Testis (tissue), 3 donors: ENCODE data around the gene ADAMTS15. TPM values are rescaled to one million over a fixed set of nuclear protein-coding genes. Genes with fewer than 3 reads are reported as not detected.

ENCODE experiments used
- DNase-seq: peaks from one replicate; pipeline ENCODE4 v3.0.0-alpha.2; 2019
- H3K27ac ChIP-seq, 2 donors: fragments of 200-600 bp; sonication (generic); one replicate each; pipeline ENCODE4 v1.5.1; 2019
- H3K27me3 ChIP-seq: fragments of 200-600 bp; sonication (generic); one replicate; pipeline ENCODE4 v1.5.1; 2019
- H3K36me3 ChIP-seq: fragments of 200-600 bp; sonication (generic); one replicate; pipeline ENCODE4 v1.5.1; 2017; ENCODE audit warnings: low read depth; ENCODE audit errors: missing control alignments
- H3K4me1 ChIP-seq: fragments of 200-600 bp; sonication (generic); one replicate; pipeline ENCODE4 v1.5.1; 2019
- H3K4me3 ChIP-seq, 2 donors: fragments of 200-600 bp; sonication (generic); one replicate each; pipeline ENCODE4 v1.5.1; 2017 to 2019
- H3K9me3 ChIP-seq: fragments of 200-600 bp; sonication (generic); one replicate; pipeline ENCODE4 v1.5.1; 2017
- POLR2A ChIP-seq: fragments of 450-650 bp; IDR thresholded peaks from one replicate; pipeline ENCODE4 v1.6.1; 2017; ENCODE audit warnings: antibody characterized with exemption, mild to moderate bottlenecking, moderate library complexity
- WGBS, 2 donors: methylation state at CpG; one replicate each; pipeline ENCODE4 v1.1.5; 2018; 5-methylcytosine and 5-hydroxymethylcytosine counted together
- intact Hi-C: fragments of 100-400 bp; cut with DNase I; formaldehyde crosslinking; loops from one replicate; pipeline ENCODE4 v1.15.1; 2023; ENCODE audit warnings: low total_unique reads
- polyA plus RNA-seq: library from polyadenylated mRNA; stranded (reverse); fragments of 350-450 nt; fragmentation: Illumina TruSeq; extraction: RNeasy Lipid Tissue Mini Kit (QIAGEN cat#74804); gene quantifications from one replicate; pipeline ENCODE4 v1.2.3, GENCODE V29; 2014; ENCODE audit warnings: low read depth, low replicate concordance; ENCODE audit not compliant: insufficient read depth
- total RNA-seq, 2 donors: library from RNA; depleted of rRNA; stranded (reverse); fragments of >200 nt; gene quantifications; one replicate each; pipeline ENCODE4 v1.2.3, GENCODE V29; 2016
- TF ChIP-seq, protein P1 (sequence below), 3 experiments: fragments of 450-650 bp in 2 of 3; fragments of 200-600 bp in 1 of 3; sonication (generic) in 1 of 3; IDR thresholded peaks; one replicate each; pipeline ENCODE4 v1.5.1; 2016 to 2019; ENCODE audit warnings: antibody characterized with exemption in 3 of 3, mild to moderate bottlenecking in 2 of 3, moderate library complexity in 1 of 3

Gene ADAMTS15
- total and polyA plus RNA-seq, 3 donors from 2014 or later, result 2.7 to 5.7 (median 2.8) TPM

DNA sequence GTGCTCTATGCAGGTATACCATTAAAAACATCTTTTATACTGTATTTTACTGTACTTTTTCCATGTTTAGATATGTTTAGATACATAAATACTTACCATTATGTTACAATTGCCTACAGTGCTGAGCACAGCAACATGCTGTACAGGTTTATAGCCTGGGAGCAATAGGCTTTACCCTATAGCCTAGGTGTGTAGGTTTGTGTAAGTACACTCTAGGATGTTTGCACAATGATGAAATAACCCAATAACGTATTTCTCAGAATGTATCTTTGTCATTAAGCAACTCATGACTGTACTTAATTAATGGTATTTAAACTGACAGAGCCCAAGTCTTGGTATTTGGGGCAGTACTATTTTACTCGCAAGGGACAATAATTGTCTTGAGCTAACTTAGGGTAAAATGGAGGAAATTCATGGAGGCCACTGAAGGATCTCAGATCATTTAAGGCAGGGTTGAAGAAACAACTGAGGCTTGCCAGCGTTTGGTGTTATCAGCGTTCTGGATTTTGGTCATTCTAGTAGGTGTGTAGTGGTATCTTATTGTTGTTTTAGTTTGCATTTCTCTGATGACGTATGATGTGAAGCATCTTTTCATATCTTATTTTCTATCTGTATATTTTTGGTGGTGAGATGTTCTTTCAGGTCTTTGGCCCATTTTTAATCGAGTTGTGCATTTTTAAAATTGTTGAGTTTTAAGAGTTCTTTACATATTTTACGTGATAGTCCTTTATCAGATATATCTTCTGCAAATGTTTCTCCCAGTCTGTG is 42.4 kb downstream of the ADAMTS15 start:
- no peaks in the 10 kb centered on the region for H3K9me3 ChIP-seq
- intact Hi-C loops, result no loop called here
- no peaks in the 10 kb centered on the region for H3K27me3 ChIP-seq
- DNase-seq, result no peak
- TF ChIP-seq, protein P1, sequence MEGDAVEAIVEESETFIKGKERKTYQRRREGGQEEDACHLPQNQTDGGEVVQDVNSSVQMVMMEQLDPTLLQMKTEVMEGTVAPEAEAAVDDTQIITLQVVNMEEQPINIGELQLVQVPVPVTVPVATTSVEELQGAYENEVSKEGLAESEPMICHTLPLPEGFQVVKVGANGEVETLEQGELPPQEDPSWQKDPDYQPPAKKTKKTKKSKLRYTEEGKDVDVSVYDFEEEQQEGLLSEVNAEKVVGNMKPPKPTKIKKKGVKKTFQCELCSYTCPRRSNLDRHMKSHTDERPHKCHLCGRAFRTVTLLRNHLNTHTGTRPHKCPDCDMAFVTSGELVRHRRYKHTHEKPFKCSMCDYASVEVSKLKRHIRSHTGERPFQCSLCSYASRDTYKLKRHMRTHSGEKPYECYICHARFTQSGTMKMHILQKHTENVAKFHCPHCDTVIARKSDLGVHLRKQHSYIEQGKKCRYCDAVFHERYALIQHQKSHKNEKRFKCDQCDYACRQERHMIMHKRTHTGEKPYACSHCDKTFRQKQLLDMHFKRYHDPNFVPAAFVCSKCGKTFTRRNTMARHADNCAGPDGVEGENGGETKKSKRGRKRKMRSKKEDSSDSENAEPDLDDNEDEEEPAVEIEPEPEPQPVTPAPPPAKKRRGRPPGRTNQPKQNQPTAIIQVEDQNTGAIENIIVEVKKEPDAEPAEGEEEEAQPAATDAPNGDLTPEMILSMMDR (IDR thresholded peaks at IDR 0.05), result no peak
- no peak for TF ChIP-seq POLR2A
- no peaks in the 10 kb centered on the region for H3K36me3 ChIP-seq
- H3K4me3 ChIP-seq, result no peak overlapping the region
- H3K27ac ChIP-seq, result no peak overlapping the region
- WGBS, 2 donors, result 91 to 93% methylated on average over 7 of the region's 7 CpGs
- no peaks in the 10 kb centered on the region for H3K4me1 ChIP-seq

- intact Hi-C loops, result no loop called here
- Histone ChIP-seq H3K36me3 (no peaks in the 10 kb centered on the region), H3K27me3 (no peaks in the 10 kb centered on the region), H3K27ac (no peak overlapping the region), H3K9me3 (no peaks in the 10 kb centered on the region), H3K4me3 (no peak overlapping the region), H3K4me1 (no peaks in the 10 kb centered on the region)
- TF ChIP-seq, protein P1 (IDR thresholded peaks at IDR 0.05), result no peak
- TF ChIP-seq POLR2A, result no peak
- no peak for DNase-seq
Observed at GRCh38 chr11:130498181-130498580, 49.7 kb downstream of the ADAMTS15 start.

GRCh38 chr11:130499828-130500227 is 51.4 kb downstream of the ADAMTS15 start:
- Histone ChIP-seq H3K9me3 (no peaks in the 10 kb centered on the region), H3K4me1 (no peaks in the 10 kb centered on the region), H3K27me3 (no peaks in the 10 kb centered on the region), H3K27ac (no peak overlapping the region), H3K36me3 (no peaks in the 10 kb centered on the region), H3K4me3 (no peak overlapping the region)
- no peak for TF ChIP-seq POLR2A
- TF ChIP-seq, protein P1 (IDR thresholded peaks at IDR 0.05), result no peak
- intact Hi-C loops, result no loop called here
- DNase-seq, result no peak

GRCh38 chr11:130504317-130504716 is 55.9 kb downstream of the ADAMTS15 start:
- Histone ChIP-seq H3K4me3 (no peak overlapping the region), H3K36me3 (no peaks in the 10 kb centered on the region), H3K4me1 (no peaks in the 10 kb centered on the region), H3K27me3 (no peaks in the 10 kb centered on the region), H3K27ac (no peak overlapping the region), H3K9me3 (no peaks in the 10 kb centered on the region)
- 100% methylated on average over 1 of the region's 1 CpG for WGBS, 2 donors
- DNase-seq, result no peak
- intact Hi-C loops, result no loop called here
- TF ChIP-seq, protein P1 (IDR thresholded peaks at IDR 0.05), result no peak
- TF ChIP-seq POLR2A, result no peak

- H3K4me1 ChIP-seq, result peaks cover 11% of the 10 kb centered on the region
- TF ChIP-seq, protein P1 (IDR thresholded peaks at IDR 0.05), result no peak
- no peak for TF ChIP-seq POLR2A
- H3K4me3 ChIP-seq, result no peak overlapping the region
- no peaks in the 10 kb centered on the region for H3K9me3 ChIP-seq
- DNase-seq, result no peak
- intact Hi-C loops, result no loop called here
- H3K27me3 ChIP-seq, result no peaks in the 10 kb centered on the region
- no peaks in the 10 kb centered on the region for H3K36me3 ChIP-seq
- 78 to 86% methylated on average over 1 of the region's 1 CpG for WGBS, 2 donors
- H3K27ac ChIP-seq, result no peak overlapping the region
Observed at GRCh38 chr11:130508913-130509312, 60.5 kb downstream of the ADAMTS15 start.
